ENCODE data around the gene GALNT2.
A peak's percentile ranks its signal among the peaks of the same experiment; 100 is the strongest.

Gene GALNT2

GRCh38 chr1:230243583-230244353 is 176.7 kb downstream of the GALNT2 start:
- no peak for DNase-seq

- no peak for DNase-seq
Observed at GRCh38 chr1:230246551-230246950, 179.5 kb downstream of the GALNT2 start.

- DNase-seq: no peak
Observed at GRCh38 chr1:230248016-230248888, 181.2 kb downstream of the GALNT2 start.

GRCh38 chr1:230248889-230249270 is 181.8 kb downstream of the GALNT2 start:
- no peak for DNase-seq

GRCh38 chr1:230249695-230250480 is 182.8 kb downstream of the GALNT2 start:
- DNase-seq: no peak

GRCh38 chr1:230250666-230251065 is 183.6 kb downstream of the GALNT2 start:
- no peak for DNase-seq

- DNase-seq: no peak
Observed at GRCh38 chr1:230251644-230252191, 184.7 kb downstream of the GALNT2 start.

- no peak for DNase-seq
Observed at GRCh38 chr1:230253150-230253549, 186.1 kb downstream of the GALNT2 start.

- no peak for DNase-seq
Observed at GRCh38 chr1:230254265-230254664, 187.2 kb downstream of the GALNT2 start.

- DNase-seq: no peak
Observed at GRCh38 chr1:230255116-230255515, 188.1 kb downstream of the GALNT2 start.

- DNase-seq: no peak
Observed at GRCh38 chr1:230255991-230256390, 189.0 kb downstream of the GALNT2 start.

- DNase-seq: no peak
Observed at GRCh38 chr1:230256896-230257295, 189.9 kb downstream of the GALNT2 start.

GRCh38 chr1:230259621-230260020 is 192.6 kb downstream of the GALNT2 start:
- DNase-seq: no peak

- DNase-seq: no peak
Observed at GRCh38 chr1:230260831-230261230, 193.8 kb downstream of the GALNT2 start.

GRCh38 chr1:230261928-230262650 is 195.1 kb downstream of the GALNT2 start:
- no peak for DNase-seq

GRCh38 chr1:230262867-230263567 is 196.0 kb downstream of the GALNT2 start:
- DNase-seq: no peak

- peak; percentile 29 for DNase-seq
Observed at GRCh38 chr1:230263568-230264195, 196.6 kb downstream of the GALNT2 start.

GRCh38 chr1:230264342-230264741 is 197.3 kb downstream of the GALNT2 start:
- DNase-seq: no peak

GRCh38 chr1:230265200-230266115 is 198.4 kb downstream of the GALNT2 start:
- DNase-seq: no peak

GRCh38 chr1:230266456-230266855 is 199.4 kb downstream of the GALNT2 start:
- no peak for DNase-seq
